Placental pericyte (primary cell): ENCODE data around the gene CXCL1. TPM values are rescaled to one million over a fixed set of nuclear protein-coding genes. Genes with fewer than 3 reads are reported as not detected.

ENCODE experiments used
- total RNA-seq: library from RNA; depleted of rRNA; stranded (reverse); fragments of >200 nt; gene quantifications from 2 replicates; pipeline ENCODE4 v1.2.3, GENCODE V29; 2012

Gene CXCL1
- 128 and 355 TPM in 2 replicates for total RNA-seq

DNA sequence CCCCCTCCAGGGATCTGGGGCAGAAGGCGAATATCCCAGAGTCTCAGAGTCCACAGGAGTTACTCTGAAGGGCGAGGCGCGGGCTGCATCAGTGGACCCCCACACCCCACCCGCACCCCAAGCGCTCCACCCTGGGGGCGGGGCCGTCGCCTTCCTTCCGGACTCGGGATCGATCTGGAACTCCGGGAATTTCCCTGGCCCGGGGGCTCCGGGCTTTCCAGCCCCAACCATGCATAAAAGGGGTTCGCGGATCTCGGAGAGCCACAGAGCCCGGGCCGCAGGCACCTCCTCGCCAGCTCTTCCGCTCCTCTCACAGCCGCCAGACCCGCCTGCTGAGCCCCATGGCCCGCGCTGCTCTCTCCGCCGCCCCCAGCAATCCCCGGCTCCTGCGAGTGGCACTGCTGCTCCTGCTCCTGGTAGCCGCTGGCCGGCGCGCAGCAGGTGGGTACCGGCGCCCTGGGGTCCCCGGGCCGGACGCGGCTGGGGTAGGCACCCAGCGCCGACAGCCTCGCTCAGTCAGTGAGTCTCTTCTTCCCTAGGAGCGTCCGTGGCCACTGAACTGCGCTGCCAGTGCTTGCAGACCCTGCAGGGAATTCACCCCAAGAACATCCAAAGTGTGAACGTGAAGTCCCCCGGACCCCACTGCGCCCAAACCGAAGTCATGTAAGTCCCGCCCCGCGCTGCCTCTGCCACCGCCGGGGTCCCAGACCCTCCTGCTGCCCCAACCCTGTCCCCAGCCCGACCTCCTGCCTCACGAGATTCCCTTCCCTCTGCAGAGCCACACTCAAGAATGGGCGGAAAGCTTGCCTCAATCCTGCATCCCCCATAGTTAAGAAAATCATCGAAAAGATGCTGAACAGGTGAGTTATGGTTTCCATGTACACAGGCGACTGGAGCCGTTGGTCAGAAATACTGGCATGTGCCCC, at the start of gene CXCL1:
TSS of gene CXCL1 (plus strand) at position 264 of the 926 bp plus-strand sequence. CDS start at position 342, 78 bp downstream.

DNA sequence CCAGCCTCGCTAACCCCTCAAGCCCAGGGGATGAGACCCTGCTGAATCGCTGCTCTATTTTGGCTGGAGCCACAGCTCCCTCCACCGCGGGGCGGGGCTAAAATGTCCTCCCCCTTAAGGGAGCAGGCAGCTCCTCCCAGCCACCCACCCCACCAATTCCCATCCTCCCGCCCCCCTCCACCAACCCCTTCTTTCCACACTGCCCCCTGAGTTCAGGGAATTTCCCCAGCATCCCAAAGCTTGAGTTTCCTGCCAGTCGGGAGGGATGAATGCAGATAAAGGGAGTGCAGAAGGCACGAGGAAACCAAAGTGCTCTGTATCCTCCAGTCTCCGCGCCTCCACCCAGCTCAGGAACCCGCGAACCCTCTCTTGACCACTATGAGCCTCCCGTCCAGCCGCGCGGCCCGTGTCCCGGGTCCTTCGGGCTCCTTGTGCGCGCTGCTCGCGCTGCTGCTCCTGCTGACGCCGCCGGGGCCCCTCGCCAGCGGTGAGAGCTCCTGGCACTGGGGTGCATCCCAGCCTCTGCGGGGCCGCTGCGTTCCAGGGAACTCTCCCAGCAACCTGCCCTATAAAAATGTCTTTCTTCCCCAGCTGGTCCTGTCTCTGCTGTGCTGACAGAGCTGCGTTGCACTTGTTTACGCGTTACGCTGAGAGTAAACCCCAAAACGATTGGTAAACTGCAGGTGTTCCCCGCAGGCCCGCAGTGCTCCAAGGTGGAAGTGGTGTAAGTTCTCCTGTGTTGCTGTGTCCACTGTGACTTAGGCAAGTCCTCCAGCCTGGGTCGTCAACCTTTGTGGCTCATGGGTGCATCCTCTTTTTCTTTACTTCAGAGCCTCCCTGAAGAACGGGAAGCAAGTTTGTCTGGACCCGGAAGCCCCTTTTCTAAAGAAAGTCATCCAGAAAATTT, 32.6 kb upstream of the CXCL1 start, which contains the start of gene CXCL6:
TSS of gene CXCL6 (plus strand) at position 306 of the 907 bp plus-strand sequence. CDS start at position 379, 73 bp downstream.

DNA sequence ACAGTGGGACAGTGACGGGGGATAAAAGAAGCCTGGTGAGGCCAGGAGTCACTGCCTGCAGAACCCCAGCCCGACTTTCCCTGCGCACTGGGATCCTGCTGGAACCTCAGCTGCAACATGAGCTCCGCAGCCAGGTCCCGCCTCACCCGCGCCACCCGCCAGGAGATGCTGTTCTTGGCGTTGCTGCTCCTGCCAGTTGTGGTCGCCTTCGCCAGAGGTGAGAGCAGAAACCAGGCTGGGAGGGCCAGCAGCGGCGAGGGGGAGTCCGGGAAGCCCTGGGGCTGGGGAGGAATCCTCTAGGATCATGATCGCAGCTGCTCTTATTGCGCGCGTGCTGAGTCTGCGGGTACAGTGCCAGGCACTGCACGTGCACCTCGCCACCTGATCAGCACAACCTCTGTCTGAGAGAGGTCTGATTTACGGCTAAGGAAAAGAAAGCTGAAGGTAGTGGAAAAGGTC, 15.9 kb upstream of the CXCL1 start, which contains the start of gene PF4V1:
TSS of gene PF4V1 (plus strand) at position 51 of the 459 bp plus-strand sequence. CDS start at position 118, 67 bp downstream.

Other genes starting within 250 kb of the CXCL1 start
- gene RASSF6, start 249.0 kb upstream of the CXCL1 start, total RNA-seq = 0.14 TPM in 1 of 2 replicates, not detected in the other
- 429 and 639 TPM in 2 replicates for gene CXCL8, start 128.8 kb upstream of the CXCL1 start, total RNA-seq
- gene CXCL6, start 32.7 kb upstream of the CXCL1 start, total RNA-seq = 10.6 and 46.2 TPM in 2 replicates
- 0.57 TPM in 1 of 2 replicates, not detected in the other for gene PF4V1, start 16.1 kb upstream of the CXCL1 start, total RNA-seq
- 0.66 TPM in 1 of 2 replicates, not detected in the other for gene PF4, start 112.6 kb downstream of the CXCL1 start, total RNA-seq
- gene PPBP, start 118.8 kb downstream of the CXCL1 start, total RNA-seq = not detected in 2 replicates
- gene CXCL5, start 129.3 kb downstream of the CXCL1 start, total RNA-seq = 8.2 and 19.5 TPM in 2 replicates
- gene CXCL3, start 169.3 kb downstream of the CXCL1 start, total RNA-seq = 4.9 and 19.7 TPM in 2 replicates
- 5.6 and 53.6 TPM in 2 replicates for gene CXCL2, start 229.8 kb downstream of the CXCL1 start, total RNA-seq